Osteoblast (primary cell): ENCODE measurements around the gene NME7. TPM values are rescaled to one million over a fixed set of nuclear protein-coding genes. Genes with fewer than 3 reads are reported as not detected.

Experiments
- DNase-seq: peaks from one replicate; pipeline ENCODE4 v3.0.0; 2011; ENCODE audit warnings: low spot score, mixed read lengths; ENCODE audit not compliant: insufficient read length; ENCODE audit errors: missing footprints
- H2AFZ ChIP-seq: 2 replicates; pipeline ENCODE4 v1.6.0; 2011; ENCODE audit warnings: mild to moderate bottlenecking, low read length
- H3K27ac ChIP-seq: 2 replicates; pipeline ENCODE4 v1.5.1; 2011; ENCODE audit warnings: mild to moderate bottlenecking, low read depth, low read length, moderate library complexity
- H3K27me3 ChIP-seq: 2 replicates; pipeline ENCODE4 v1.6.0; 2012; ENCODE audit warnings: mild to moderate bottlenecking, control low read depth, inconsistent platforms, low read length, moderate library complexity; ENCODE audit not compliant: insufficient read depth
- H3K36me3 ChIP-seq: 2 replicates; pipeline ENCODE4 v1.5.1; 2011; ENCODE audit warnings: mild to moderate bottlenecking, low read length, control low read depth, moderate library complexity; ENCODE audit not compliant: insufficient read depth
- H3K4me1 ChIP-seq: 2 replicates; pipeline ENCODE4 v1.5.1; 2011; ENCODE audit warnings: mild to moderate bottlenecking, low read length, control low read depth, moderate library complexity; ENCODE audit not compliant: insufficient read depth
- H3K4me2 ChIP-seq: 2 replicates; pipeline ENCODE4 v1.6.0; 2011; ENCODE audit warnings: mild to moderate bottlenecking, low read length; ENCODE audit not compliant: insufficient read depth
- H3K4me3 ChIP-seq: fragments of 200-600 bp; sonication (generic); 3 replicates; pipeline ENCODE4 v1.5.1; 2012; ENCODE audit warnings: mild to moderate bottlenecking, low read length, inconsistent platforms; ENCODE audit not compliant: insufficient read depth
- H3K79me2 ChIP-seq: 2 replicates; pipeline ENCODE4 v1.6.0; 2012; ENCODE audit warnings: mild to moderate bottlenecking, low read length, control low read depth, inconsistent platforms; ENCODE audit not compliant: insufficient read depth
- H3K9me3 ChIP-seq: 2 replicates; pipeline ENCODE4 v1.5.1; 2011; ENCODE audit warnings: low read depth, low read length, control low read depth
- H4K20me1 ChIP-seq: 2 replicates; pipeline ENCODE4 v1.6.0; 2012; ENCODE audit warnings: mild to moderate bottlenecking, low read length, control low read depth; ENCODE audit not compliant: insufficient read depth
- total RNA-seq: library from RNA; depleted of rRNA; stranded (reverse); fragments of >200 nt; gene quantifications from 2 replicates; pipeline ENCODE4 v1.2.3, GENCODE V29; 2012
- TF ChIP-seq, protein P1 (sequence below): IDR thresholded peaks from 2 replicates; pipeline ENCODE4 v1.5.1; 2011; ENCODE audit warnings: mild to moderate bottlenecking, low read depth, low read length, moderate library complexity; ENCODE audit errors: extremely low read depth

NME7 gene
- total RNA-seq, 1 donor: 31.5 TPM

DNA sequence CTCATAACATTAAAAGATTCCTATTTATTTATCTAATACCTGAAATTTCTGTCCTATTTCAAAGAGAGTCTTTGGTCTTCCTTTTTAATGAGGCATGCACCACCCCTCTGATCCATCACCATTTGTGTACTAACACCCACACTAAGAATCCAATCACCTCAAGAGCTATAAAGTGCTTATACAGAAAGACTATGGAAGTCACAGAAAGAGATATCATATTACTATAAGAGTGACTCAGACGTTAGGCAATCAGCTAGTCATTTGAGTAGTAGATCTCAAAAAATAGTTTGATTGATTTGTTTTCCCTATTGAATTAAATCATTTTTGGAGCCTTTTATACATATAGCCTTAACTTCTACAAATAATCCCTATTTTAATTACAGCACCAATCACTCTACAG is 46.1 kb downstream of the NME7 start:
- DNase-seq: peak; percentile 54
- TF ChIP-seq, protein P1, sequence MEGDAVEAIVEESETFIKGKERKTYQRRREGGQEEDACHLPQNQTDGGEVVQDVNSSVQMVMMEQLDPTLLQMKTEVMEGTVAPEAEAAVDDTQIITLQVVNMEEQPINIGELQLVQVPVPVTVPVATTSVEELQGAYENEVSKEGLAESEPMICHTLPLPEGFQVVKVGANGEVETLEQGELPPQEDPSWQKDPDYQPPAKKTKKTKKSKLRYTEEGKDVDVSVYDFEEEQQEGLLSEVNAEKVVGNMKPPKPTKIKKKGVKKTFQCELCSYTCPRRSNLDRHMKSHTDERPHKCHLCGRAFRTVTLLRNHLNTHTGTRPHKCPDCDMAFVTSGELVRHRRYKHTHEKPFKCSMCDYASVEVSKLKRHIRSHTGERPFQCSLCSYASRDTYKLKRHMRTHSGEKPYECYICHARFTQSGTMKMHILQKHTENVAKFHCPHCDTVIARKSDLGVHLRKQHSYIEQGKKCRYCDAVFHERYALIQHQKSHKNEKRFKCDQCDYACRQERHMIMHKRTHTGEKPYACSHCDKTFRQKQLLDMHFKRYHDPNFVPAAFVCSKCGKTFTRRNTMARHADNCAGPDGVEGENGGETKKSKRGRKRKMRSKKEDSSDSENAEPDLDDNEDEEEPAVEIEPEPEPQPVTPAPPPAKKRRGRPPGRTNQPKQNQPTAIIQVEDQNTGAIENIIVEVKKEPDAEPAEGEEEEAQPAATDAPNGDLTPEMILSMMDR: no peak

DNA sequence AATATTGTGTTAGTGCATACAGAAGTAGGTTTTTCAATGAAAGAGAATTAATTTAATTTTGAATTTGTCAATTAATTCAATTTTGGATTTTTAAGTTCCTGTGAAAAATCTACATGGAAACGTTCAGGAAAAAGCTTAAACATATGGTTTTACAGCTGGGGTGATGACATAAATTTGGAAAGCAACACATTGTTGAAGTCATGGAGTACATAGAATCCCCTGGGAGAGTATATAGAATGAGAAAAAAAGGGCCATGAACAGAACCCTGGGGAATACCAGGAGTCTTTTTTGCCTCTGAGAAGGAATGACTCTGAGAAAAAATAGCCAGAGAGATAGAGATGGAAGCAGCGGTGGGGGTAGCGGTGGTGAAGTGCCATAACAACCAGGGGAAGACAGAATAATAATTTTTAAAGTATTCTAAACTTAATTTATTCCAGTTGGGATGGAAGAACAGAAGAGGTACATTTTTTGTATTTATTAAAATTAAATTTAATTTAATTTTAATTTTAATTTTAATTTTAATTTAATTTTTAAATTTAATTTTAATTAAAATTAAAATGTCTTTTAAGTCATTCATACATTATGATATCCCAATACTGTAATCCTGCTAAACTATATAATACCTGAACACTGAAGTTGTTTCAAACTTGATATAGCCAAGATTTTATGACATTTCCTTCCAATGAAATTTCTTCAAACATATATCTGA is 48.9 kb downstream of the NME7 start:
- no peak overlapping the region for H2AFZ ChIP-seq
- TF ChIP-seq, protein P1: no peak
- no peaks in the 10 kb centered on the region for H3K36me3 ChIP-seq
- peaks cover 6% of the 10 kb centered on the region for H3K4me1 ChIP-seq
- no peak for DNase-seq
- no peak overlapping the region for H3K4me2 ChIP-seq
- H4K20me1 ChIP-seq: no peaks in the 10 kb centered on the region
- H3K9me3 ChIP-seq: no peaks in the 10 kb centered on the region
- H3K79me2 ChIP-seq: no peaks in the 10 kb centered on the region
- H3K27ac ChIP-seq: no peak overlapping the region
- no peaks in the 10 kb centered on the region for H3K27me3 ChIP-seq
- H3K4me3 ChIP-seq: no peak overlapping the region

More for the DNA sequence above, 46.1 kb downstream of the NME7 start:
- Histone ChIP-seq H3K27me3 (no peaks in the 10 kb centered on the region), H3K4me1 (peaks cover 7% of the 10 kb centered on the region), H3K4me3 (no peak overlapping the region), H3K4me2 (no peak overlapping the region), H3K9me3 (no peaks in the 10 kb centered on the region), H3K36me3 (no peaks in the 10 kb centered on the region), H4K20me1 (no peaks in the 10 kb centered on the region), H2AFZ (no peak overlapping the region), H3K79me2 (peaks cover 5% of the 10 kb centered on the region), H3K27ac (no peak overlapping the region)

DNA sequence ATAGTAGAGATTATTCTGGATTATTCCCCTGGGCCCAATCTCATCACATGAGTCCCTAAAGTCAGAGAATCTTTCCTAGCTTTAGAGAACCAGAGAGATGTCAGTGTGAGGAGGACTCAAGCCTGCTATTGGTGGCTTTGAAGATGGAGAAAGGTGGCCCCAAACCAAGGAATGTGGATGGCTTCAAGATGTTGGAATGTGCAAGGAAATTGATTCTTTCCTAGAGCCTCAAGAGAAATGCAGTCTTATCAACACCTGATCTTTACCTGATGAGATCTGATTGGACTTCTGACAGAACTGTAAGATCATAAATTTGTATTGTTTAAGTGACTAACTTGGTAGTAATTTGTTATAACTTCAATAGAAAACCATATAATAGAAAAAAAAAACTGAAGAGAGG is 51.0 kb downstream of the NME7 start:
- DNase-seq: no peak
- H3K4me3 ChIP-seq: no peak overlapping the region
- H3K27me3 ChIP-seq: no peaks in the 10 kb centered on the region
- no peaks in the 10 kb centered on the region for H3K36me3 ChIP-seq
- H3K79me2 ChIP-seq: no peaks in the 10 kb centered on the region
- no peaks in the 10 kb centered on the region for H4K20me1 ChIP-seq
- H3K27ac ChIP-seq: no peak overlapping the region
- H3K9me3 ChIP-seq: no peaks in the 10 kb centered on the region
- peaks cover 17% of the 10 kb centered on the region for H3K4me1 ChIP-seq
- no peak overlapping the region for H3K4me2 ChIP-seq
- TF ChIP-seq, protein P1: no peak
- no peak overlapping the region for H2AFZ ChIP-seq

DNA sequence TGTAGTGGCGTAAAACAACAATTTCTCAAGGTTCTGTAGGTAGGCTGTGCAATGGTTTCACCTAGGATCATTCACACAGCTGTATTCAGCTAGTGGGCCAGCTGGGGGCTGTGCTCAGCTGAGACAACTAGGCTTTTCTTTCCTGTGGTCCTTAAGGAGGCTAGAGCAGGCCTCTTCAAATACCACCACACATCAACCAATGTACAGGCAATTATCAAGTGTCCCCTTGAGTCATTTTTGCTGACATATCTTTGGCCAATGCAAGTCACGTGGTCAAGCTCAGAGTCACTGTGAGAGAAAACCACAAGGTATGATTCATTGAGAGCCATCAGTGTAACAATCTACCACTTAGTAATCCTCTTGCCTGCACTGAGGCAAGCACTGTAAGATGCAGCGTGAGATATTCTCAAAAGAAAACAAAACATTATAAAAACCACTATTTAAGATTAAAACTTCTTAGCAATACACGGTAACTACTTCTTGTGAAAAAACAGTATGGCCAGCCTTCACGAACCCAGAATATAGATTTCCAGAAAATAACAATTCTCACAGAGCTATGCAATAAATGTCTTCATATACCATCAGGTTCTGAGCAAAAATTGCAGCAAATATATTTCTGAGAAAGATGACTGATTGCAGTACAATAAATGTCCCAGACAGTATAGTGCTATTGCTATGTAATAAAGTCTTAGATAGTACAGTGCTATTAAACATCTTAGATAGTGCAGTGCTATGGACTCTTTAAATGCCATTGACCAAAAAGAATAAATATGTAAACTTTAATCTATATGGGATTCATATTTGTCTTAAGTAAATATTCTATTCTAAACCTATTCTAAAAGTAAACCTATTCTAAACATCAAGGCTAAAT is 55.3 kb downstream of the NME7 start:
- H3K4me1 ChIP-seq: peaks cover 11% of the 10 kb centered on the region
- peak overlapping the region; percentile 46 for H3K4me2 ChIP-seq
- H3K27ac ChIP-seq: peak overlapping the region; percentile 48
- no peak overlapping the region for H3K4me3 ChIP-seq
- DNase-seq: peak; percentile 87
- no peak overlapping the region for H2AFZ ChIP-seq
- no peaks in the 10 kb centered on the region for H4K20me1 ChIP-seq
- no peaks in the 10 kb centered on the region for H3K27me3 ChIP-seq
- TF ChIP-seq, protein P1: no peak
- H3K79me2 ChIP-seq: no peaks in the 10 kb centered on the region
- no peaks in the 10 kb centered on the region for H3K9me3 ChIP-seq
- H3K36me3 ChIP-seq: no peaks in the 10 kb centered on the region
